GM18498 (cell line): ENCODE results near the gene SSTR3.
A peak's percentile ranks its signal among the peaks of the same experiment; 100 is the strongest.
"Not testable (repeated sequence)": the region's sequence is repeated elsewhere in the genome, so short reads cannot be mapped to it uniquely, and the experiment has no call there.

Experiments used
- ATAC-seq: cut with Tn5 transposase; IDR thresholded peaks from one replicate; pipeline ENCODE4 v1.9.1; 2021; ENCODE audit warnings: mild to moderate bottlenecking, moderate library complexity; ENCODE audit not compliant: unreplicated experiment

The SSTR3 gene

DNA sequence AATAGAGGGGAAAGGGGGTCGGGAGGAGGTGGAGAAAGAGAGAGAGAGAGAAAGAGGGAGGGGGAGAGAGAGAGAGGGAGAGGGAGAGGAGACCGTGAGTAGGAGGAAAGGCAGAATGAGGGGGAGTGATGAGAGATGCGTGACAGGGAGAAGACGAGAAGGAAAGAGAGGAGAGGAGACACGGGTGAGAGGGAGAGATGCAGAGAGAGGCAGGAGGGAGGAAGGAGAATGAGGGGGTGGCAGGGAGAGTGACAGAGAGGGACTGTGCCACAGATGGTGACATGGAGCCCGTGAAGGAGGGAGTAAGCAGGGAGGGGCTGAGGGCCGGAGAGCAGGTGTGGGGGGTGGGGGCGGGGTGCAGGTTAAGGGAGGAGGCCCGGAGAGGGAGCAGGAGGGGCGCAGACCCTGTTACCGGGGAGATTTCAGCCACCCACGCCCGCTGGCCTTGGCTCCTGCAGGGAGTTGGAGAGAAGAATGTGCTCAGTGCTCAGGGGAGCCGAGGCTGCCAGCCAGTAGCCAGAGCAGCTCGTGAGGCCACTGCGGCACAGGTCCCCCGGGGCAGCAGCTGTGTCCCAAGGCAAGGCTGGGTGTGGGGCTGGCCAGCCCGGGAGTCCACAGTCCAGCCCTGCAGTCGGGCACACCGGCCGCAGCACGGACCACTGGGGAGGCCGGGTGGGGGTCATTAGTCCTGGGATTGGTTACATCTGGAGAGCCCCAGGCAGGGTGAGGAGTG, at the start of gene SSTR3:
TSS of gene SSTR3 (minus strand) at position 304 of the 733 bp plus-strand sequence. CDS start 4,674 bp downstream, outside the sequence.
- ATAC-seq: no peak

DNA sequence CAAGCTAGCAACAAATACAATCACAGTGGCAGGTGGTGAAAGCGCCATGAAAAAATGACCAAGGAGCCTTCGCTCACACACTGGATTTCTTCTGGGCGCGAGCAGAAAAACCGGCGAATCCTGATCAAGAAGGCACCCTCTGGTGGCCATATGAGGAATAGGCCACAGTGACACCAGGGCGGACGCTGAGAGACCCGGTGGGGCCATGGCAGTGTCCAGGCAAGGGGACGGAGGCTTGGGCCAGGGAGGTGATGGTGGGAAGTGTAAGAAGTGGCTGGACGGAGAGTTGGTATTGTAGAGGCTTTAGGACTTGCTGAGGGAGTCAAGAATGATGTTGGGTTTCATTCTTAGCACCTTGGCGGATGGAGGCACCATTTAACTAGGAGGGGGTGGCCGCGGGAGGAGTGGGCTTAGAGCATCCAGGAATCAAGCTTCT, 48.6 kb upstream of the SSTR3 start:
- ATAC-seq: no peak

DNA sequence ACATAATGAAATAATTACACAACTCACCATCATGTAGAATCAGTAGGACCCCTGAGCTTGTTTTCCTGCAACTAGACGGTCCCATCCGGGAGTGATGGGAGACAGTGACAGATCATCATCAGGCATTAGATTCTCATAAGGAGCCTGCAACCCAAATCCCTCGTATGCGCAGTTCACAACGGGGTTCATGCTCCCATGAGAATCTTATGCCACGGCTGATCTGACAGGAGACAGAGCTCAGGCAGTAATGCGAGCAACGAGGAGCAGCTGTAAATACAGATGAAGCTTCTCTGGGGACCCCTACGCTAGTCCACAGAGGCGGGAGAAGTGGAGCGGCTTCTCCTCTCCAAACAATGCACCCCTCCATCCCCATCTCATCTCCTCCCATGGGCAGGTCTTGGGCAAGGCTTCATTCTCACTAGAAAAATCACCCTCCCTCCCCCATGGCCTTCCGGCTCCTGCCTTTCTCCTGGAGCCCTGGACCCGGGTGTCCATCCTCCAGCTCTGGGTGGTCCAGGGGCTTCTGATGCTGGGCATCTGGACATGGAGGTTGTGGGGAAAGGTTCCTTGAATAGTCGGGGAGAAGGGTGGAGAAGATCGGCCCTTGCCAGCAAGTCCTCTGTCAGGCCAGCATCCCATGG, 48.0 kb upstream of the SSTR3 start:
- ATAC-seq: no peak

DNA sequence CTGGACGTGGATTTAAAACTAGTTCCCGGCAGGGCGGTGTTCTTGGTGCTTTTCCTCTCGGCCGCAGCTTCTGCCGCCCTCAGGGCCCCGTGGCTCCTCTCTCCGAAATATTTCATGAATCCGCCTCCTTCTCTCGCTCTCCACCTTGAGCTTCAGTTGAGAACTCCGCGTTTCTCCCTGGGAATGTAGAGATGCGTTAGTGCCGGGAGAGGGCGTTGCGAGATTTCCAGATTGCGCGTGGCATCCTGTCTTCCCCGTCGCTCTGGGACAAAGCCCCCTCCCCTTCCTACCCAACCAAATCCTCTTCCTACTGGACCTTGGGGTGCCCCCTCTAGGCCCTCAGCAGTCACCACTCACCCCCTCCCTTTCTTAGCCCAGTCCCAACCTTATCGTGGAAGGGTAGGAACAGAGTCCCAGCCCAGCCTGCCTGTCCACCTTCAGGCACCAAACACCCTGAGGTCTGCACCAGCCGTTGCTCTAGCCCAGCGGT, 47.3 kb upstream of the SSTR3 start:
- ATAC-seq: no peak

DNA sequence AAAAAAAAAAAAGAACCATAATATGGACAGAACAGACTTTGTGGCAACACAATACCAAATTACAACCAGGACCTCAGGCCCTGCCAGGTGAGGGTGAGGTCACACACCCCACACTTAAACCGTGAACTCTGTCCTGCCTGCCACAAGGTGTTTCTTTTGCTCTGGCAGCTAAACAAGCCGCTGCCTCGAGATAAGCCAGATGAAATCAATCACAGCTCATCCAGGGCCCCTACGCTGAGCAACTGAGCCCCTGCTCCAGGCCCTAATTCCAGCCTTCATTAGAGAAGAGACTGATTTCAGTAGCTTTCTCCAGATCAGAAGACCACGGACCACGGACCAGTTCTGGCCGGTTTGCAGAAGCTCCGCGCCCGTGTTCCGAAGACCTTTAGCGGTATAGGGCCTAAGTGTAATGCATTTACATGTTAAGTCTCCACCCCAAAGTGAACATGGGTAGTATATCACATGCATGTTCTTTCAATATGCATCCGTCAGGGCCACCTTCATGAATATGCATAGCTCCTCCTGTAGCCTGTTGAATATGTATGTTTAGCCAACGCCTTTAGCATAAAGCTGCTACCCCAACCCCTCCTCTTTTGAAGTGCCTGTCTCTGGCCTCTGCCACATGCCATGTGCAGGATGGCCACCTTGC, 46.6 kb upstream of the SSTR3 start:
- ATAC-seq: no peak

DNA sequence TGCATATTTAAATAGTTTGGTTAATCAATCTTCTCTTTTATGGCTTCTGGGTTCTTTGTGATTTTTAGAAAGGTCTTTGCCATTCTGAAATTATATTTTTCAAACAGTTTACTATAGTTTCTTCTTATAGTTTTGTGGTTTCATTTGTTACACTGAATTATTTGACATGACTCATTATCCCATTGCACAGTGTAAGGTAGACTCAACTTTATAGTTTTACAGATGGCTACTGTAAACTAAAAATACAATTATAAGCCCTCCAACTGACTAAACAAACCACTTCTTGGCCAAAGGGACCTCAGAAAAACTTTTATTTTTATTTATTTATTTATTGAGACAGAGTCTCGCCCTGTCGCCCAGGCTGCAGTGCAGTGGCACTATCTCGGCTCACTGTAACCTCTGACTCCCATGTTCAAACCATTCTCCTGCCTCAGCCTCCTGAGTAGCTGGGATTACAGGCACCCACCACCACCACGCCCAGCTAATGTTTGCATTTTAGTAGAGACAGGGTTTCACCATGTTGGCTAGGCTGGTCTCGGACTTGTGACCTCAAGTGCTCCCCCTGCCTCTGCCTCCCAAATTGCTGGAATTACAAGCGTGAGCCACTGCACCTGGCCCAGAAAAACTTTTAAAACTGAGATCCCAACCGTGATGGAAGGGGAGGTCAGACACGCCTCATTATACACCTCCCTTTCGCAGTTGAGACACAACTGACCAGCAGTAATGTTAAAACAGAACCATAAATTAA, 45.9 kb upstream of the SSTR3 start:
- ATAC-seq: no peak

DNA sequence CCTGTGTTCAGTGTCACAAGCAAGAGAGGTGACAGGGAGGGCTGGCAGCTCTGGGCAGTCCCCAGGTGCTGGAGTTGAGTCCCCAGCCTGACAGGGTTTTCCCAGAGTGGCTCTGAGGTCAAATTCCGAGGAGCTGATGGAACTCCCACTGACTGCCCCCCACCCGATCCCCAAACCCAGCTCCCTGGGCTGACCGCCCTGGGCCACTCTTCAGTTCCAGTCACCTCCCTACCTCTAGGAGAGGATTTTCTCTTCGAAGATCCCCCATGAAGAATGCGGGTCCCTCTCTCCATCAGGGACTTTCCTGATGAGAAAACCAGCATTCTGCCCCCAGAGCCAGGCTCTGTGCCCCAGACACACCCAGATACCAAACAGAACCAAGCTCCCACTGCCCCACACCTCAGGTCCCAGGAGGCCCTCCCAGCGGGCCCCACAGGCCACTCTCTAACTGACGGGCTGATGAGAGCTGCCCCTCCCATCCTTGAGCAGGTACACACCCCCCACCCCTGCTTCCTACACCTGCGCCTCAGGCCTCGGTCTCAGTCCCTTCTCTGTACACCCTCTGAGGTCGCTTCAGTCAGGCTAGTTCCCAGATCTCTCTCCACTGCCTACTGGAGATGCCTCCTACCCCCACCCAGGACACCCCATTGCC, 43.9 kb upstream of the SSTR3 start:
- ATAC-seq: no peak

DNA sequence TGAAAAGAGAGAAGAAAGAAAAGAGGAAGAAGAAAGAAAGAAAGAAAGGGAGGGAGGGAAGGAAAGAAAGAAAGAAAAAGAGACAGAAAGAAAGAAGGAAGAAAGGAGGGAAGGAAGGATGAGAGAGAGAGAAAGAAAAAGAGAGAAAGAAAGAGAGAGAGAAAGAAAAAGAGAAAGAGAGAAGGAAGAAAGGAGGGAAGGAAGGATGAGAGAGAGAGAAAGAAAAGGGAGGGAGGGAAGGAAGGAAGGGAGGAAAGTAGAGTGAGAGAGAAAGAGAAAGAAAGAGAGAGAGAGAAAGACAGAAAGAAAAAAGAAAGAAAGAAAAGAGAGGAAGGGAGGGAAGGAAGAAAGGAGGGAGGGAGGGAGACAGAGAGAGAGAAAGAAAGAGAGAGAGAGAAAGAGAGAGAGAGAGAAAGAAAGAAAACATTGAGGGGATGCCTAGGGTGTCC, 43.3 kb upstream of the SSTR3 start:
- ATAC-seq: no peak

DNA sequence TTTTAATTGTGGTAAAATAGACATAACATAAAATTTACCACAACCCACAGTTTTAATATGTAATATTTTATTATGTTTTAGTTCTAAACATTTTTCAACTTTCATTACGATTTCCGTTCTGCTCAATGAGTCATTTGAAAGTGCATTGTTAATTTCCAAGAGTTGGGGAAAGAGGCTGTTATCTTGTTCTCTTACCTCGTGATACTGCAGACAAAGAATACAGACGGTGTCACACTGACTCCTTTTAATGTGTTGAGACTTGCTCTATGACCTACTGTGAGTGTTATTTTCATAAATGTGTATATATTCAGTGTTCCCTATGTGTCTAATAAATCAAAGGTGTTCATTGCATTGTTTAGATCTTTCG, 42.6 kb upstream of the SSTR3 start:
- ATAC-seq: no peak

DNA sequence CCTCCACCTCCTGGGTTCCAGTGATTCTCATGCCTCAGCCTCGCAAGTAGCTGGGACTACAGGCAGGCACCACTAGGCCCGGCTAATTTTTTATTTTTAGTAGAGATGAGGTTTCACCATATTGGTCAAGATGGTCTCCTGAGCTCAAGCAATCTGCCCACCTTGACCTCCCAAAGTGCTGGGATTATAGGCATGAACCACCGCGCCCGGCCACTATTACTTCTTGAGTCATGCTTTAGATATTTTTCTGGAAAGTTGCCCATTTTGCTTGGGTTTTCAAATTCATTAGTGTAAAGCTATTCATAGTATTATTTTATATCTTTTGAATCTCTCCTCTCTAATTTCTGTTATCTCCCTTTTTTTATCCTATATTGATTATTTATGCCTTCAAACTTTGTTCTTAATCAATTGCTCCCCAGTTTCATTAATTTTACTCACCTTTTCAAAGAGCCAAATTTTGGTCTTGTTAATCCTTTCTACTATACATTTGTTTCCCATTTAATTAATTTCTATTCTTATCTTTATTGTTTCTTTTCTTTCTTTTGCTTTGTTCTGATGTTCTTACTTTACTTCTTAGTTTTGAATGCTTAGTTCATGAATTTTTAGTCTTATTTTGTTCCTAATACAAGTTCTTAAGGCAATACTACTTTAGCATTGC, 42.1 kb upstream of the SSTR3 start:
- no peak for ATAC-seq

DNA sequence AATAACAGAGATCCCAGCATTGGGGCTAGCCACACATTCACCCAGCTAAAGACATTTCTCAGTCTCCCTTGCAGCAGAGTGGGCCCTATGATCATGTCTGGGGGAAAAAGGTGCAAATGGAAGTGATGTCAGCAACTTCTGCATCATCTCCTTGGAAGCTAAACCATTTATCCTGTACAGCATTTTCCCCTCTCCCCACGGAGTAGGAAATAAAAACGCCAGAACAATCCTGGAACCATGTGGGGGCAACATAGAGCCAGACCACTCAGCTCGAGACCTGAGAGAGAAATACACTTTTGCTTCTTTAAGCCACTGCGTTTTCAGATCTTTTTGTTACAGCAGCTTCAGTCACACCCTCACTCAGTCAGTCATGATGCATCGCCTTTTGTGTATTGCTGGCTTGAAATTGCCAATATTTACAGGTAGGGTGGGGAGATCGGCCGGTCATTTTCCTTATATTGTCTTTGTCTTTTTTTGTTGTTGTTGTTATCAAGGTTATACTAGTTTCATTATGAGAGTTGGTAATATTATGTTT, 40.9 kb upstream of the SSTR3 start:
- ATAC-seq: no peak

DNA sequence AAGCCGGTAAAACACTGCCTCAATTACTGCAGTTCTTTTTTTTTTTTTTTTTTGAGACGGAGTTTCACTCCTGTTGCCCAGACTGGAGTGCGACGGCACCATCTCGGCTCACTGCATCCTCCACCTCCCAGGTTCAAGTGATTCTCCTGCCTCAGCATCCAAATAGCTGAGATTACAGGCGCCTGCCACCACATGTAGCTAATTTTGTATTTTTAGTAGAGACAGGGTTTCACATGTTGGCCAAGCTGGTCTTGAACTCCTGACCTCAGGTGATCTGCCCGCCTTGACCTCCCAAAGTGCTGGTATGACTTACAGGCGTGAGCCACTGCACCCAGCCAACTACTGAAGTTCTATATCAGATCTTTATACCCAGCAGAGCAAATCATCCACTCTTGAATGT, 39.6 kb upstream of the SSTR3 start:
- not testable (repeated sequence) for ATAC-seq

DNA sequence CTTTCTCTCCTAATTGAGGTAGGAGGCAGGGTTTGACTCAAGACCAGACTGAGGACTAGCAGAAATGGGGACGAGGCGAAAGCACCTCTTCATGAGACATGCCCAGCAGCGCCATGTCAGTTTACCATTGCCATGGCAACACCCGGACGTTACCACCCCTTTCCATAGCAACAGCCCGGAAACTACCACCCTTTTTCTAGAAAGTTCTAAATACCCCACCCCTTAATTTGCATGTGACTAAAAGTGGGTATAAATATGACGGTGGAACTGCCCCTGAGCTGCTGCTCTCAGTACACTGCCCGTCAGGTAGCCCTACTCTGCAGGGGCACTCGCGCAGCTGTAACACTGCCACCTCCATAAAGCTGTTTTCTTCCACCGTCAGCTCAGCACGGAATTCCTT, 37.7 kb upstream of the SSTR3 start:
- ATAC-seq: no peak

DNA sequence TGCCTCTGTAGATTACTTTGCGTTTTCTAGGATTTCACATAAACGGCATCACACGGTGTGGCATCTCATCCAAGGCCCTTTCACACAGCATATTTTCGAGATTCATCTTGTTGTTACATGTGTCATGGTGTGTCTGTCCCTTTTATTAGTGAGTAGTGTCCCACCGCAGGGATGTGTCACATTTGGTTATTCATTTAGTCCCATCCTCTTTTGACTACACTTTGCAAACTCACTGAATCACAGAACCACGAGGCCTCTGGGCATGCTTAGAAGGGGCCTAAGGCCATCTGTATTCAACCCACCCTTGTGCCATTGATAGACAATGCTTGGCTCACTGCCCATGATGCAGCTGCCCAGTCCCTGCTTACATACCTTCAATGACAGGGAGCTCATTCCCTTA, 36.0 kb upstream of the SSTR3 start:
- ATAC-seq: no peak

DNA sequence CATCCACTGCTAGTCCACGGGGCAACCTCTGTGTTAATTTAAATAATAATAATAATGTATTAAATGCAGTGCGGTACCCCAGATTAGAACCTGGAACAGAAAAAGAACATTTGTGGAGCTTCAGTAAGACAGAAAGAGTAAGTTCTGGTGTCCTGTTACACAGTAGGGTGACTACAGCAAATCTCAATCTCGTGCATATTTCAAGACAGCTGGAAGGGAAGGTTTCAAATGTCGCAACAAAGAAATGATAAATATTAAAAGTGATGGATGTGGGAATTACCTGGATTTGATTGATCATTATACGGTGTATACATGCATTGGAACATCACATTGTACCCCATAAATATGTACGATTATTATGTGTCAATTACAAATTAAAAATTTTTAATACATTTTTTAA, 33.5 kb upstream of the SSTR3 start:
- ATAC-seq: no peak

DNA sequence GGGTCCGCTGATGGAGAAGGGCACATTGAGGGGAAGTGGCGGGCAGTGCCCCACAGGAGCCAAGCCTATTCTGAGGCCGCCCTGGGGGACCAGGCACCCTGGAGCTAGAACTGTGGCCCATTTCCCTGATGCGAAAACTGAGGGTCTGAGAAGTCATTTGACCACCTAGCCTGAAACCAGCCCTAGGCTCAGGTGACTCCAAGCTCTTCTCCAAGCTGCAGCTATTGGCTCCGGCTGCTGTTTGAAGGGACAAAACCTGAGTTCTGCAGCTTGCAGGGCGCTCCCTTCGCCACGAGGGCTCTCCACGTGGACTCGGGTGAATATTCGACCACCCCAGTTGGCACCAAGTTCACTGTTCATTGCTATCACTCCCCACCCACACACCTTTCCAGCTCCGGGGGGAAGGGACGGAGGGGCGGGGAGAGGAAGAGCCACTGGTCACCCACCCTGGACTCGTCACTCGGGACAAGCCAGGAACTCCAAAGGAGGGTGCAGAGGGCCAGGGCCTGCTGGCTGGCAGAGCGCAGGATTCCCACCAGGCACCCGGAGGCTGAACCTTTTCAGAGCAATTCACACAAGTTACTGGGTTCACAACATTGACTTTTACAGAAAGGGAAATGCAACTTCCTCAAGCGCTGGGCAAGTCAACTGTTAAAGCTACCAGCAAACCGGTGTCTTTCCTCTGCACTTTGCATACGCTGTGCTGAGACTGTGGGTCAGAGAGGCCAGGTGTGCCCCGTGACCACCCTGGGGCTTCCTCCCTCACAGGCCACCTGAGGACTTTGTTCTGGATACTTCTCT, 32.8 kb upstream of the SSTR3 start:
- peak; percentile 41 for ATAC-seq

DNA sequence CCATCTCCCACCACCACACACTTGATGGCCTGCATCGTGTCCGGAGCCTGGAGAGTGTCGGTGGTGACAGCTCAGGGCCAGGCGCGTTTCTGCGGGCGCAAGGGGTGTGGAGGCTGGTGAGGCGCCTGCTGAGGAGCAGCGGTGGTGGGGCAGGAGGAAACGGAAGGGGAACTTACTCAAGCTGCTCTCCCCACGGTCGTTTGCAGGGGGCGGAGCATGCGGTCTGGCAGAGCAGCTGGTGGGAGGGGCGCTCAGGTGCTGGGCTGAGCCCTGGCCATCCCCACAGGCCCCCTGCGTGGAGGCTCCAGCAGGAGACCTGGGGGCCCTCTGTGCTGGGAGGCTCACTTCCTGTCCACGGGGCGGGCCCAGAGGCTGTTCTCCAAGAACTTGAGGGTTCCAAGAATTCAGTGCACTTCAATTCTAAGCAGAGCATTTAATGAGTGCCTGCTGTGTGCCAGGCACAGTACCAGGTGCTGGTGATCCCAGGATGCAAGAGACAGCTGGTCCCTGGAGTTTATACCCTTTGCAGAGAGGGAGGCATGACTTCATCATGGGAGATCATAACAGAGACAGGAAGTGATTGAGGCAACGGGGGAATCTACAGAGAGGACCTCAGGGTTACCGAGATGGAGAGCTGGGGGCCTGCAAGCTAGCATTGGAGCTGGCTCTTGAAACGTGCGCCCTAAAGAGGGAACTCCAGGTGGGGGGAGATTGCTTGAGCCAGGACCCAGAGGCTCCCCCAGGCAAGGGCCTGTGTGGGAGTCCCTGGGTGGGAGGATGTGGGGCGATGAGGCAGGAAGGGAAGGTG, 32.0 kb upstream of the SSTR3 start, which contains the start of gene RAC2:
TSS of gene RAC2 (minus strand) at position 156 of the 808 bp plus-strand sequence. CDS start at position 35, 121 bp downstream.
- ATAC-seq: peak; percentile 57
